ENCODE results near the gene HAL. TPM values are rescaled to one million over a fixed set of nuclear protein-coding genes. Genes with fewer than 3 reads are reported as not detected.

Gene HAL
- total and polyA plus RNA-seq, 2 of the 13 experiments (the other 11 are each of a cell fraction or from before 2014, with no cell fraction given): 0.89 to 37.8 TPM

DNA sequence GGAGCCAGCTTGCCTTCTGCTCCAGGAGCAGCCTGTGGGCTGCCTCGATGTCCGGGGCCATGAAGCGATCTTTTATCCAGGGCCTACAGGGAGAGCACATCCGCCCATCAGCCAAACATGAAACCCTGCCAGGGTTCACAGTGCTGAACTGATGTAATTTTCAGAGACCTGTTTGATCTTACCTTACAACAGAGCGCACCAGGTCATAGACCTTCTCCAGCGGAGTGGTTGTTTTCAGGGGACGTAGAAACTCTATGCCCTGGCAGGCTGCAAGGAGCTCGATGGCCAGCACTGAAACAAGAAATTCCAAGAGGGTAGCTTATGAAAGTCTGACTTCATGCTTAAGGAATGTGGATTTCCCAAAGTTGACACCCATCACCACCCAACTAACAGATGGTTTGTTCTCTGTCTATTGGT, 19.7 kb downstream of the HAL start (continued):
- TF ChIP-seq, protein P1, sequence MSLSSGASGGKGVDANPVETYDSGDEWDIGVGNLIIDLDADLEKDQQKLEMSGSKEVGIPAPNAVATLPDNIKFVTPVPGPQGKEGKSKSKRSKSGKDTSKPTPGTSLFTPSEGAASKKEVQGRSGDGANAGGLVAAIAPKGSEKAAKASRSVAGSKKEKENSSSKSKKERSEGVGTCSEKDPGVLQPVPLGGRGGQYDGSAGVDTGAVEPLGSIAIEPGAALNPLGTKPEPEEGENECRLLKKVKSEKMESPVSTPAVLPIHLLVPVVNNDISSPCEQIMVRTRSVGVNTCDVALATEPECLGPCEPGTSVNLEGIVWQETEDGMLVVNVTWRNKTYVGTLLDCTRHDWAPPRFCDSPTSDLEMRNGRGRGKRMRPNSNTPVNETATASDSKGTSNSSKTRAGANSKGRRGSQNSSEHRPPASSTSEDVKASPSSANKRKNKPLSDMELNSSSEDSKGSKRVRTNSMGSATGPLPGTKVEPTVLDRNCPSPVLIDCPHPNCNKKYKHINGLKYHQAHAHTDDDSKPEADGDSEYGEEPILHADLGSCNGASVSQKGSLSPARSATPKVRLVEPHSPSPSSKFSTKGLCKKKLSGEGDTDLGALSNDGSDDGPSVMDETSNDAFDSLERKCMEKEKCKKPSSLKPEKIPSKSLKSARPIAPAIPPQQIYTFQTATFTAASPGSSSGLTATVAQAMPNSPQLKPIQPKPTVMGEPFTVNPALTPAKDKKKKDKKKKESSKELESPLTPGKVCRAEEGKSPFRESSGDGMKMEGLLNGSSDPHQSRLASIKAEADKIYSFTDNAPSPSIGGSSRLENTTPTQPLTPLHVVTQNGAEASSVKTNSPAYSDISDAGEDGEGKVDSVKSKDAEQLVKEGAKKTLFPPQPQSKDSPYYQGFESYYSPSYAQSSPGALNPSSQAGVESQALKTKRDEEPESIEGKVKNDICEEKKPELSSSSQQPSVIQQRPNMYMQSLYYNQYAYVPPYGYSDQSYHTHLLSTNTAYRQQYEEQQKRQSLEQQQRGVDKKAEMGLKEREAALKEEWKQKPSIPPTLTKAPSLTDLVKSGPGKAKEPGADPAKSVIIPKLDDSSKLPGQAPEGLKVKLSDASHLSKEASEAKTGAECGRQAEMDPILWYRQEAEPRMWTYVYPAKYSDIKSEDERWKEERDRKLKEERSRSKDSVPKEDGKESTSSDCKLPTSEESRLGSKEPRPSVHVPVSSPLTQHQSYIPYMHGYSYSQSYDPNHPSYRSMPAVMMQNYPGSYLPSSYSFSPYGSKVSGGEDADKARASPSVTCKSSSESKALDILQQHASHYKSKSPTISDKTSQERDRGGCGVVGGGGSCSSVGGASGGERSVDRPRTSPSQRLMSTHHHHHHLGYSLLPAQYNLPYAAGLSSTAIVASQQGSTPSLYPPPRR (CRISPR knock-in tag; IDR thresholded peaks at IDR 0.05; ENCODE audit: borderline replicate concordance): peak; percentile 69; the same call in 1 of the 2 replicates
- TF ChIP-seq TGIF2 (CRISPR knock-in tag; IDR thresholded peaks at IDR 0.05) (no peak), ZNF432 (CRISPR knock-in tag; IDR thresholded peaks at IDR 0.05; ENCODE audit: borderline replicate concordance) (no peak), HINFP (CRISPR knock-in tag; IDR thresholded peaks at IDR 0.05; ENCODE audit: low read depth) (no peak), ZNF546 (CRISPR knock-in tag; conservative IDR thresholded peaks at IDR 0.05) (no peak), SALL1 (CRISPR knock-in tag; IDR thresholded peaks at IDR 0.05) (peak; percentile 96), CREB3 (CRISPR knock-in tag; IDR thresholded peaks at IDR 0.05) (no peak), ATF7 (IDR thresholded peaks at IDR 0.05) (no peak), ATF7 (CRISPR knock-in tag; IDR thresholded peaks at IDR 0.05) (peak; percentile 62; the same call in 1 of the 2 replicates), ZNF317 (CRISPR knock-in tag; IDR thresholded peaks at IDR 0.05) (0 out of 2 replicates have a peak, but pooled peaks have one; percentile 18), RFX3 (CRISPR knock-in tag; IDR thresholded peaks at IDR 0.05) (no peak), ATAD3A (CRISPR knock-in tag; IDR thresholded peaks at IDR 0.05) (no peak)
- TF ChIP-seq, protein P2, sequence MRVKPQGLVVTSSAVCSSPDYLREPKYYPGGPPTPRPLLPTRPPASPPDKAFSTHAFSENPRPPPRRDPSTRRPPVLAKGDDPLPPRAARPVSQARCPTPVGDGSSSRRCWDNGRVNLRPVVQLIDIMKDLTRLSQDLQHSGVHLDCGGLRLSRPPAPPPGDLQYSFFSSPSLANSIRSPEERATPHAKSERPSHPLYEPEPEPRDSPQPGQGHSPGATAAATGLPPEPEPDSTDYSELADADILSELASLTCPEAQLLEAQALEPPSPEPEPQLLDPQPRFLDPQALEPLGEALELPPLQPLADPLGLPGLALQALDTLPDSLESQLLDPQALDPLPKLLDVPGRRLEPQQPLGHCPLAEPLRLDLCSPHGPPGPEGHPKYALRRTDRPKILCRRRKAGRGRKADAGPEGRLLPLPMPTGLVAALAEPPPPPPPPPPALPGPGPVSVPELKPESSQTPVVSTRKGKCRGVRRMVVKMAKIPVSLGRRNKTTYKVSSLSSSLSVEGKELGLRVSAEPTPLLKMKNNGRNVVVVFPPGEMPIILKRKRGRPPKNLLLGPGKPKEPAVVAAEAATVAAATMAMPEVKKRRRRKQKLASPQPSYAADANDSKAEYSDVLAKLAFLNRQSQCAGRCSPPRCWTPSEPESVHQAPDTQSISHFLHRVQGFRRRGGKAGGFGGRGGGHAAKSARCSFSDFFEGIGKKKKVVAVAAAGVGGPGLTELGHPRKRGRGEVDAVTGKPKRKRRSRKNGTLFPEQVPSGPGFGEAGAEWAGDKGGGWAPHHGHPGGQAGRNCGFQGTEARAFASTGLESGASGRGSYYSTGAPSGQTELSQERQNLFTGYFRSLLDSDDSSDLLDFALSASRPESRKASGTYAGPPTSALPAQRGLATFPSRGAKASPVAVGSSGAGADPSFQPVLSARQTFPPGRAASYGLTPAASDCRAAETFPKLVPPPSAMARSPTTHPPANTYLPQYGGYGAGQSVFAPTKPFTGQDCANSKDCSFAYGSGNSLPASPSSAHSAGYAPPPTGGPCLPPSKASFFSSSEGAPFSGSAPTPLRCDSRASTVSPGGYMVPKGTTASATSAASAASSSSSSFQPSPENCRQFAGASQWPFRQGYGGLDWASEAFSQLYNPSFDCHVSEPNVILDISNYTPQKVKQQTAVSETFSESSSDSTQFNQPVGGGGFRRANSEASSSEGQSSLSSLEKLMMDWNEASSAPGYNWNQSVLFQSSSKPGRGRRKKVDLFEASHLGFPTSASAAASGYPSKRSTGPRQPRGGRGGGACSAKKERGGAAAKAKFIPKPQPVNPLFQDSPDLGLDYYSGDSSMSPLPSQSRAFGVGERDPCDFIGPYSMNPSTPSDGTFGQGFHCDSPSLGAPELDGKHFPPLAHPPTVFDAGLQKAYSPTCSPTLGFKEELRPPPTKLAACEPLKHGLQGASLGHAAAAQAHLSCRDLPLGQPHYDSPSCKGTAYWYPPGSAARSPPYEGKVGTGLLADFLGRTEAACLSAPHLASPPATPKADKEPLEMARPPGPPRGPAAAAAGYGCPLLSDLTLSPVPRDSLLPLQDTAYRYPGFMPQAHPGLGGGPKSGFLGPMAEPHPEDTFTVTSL (CRISPR knock-in tag; IDR thresholded peaks at IDR 0.05; ENCODE audit: borderline replicate concordance): peak; percentile 89
